SIG-M5 (cell line): ENCODE data around the gene TMCC1.
"Not testable (repeated sequence)": the region's sequence is repeated elsewhere in the genome, so short reads cannot be mapped to it uniquely, and the experiment has no call there.

Source experiments
- DNase-seq: peaks from one replicate; lab custom pipeline; 2025; lab: John Stamatoyannopoulos, UW

The TMCC1 gene

GRCh38 chr3:129893581-129894070 lies at the start of gene TMCC1:
Gene TMCC1, minus strand, starts transcription at chr3:129893711.
- DNase-seq = no peak

DNA sequence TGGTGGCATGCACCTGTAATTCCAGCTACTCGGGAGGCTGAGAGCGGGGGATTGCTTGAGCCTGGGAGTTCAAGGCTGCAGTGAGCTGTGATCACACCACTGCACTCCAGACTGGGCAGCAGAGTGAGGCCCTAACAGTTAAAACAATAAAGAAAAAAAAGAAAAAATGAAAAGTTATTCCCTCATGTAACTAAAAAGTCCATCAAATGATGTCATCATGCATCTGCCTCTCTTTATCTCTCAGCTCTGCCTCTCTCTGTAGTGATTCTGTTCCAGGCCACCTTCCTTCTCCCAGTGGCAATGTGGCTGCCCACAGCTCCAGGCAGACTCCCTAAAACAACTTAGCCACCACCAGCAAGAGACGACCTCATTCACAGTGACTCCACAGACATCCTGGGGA lies 49.5 kb upstream of the TMCC1 start:
- DNase-seq = no peak

DNA sequence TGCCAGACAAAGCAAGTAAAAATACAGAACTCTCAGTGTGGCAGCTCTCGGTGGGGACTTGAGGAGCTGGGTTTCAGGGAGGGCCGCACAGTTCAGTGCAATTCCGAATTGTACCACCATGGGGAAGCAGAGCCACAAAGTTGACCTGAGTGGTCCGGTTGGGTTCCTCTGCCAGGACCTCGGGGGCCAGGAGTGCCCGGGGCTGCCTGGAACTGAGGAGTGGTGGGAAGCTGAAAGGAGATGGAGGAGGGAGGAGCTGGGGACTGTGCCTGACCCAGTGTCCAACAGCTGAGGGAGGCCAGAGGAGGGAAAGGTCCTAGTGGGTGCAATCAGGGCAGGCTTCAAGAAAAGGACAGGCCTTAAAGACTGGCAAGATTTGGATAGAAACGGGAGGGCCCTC lies 48.8 kb upstream of the TMCC1 start:
- DNase-seq = no peak

DNA sequence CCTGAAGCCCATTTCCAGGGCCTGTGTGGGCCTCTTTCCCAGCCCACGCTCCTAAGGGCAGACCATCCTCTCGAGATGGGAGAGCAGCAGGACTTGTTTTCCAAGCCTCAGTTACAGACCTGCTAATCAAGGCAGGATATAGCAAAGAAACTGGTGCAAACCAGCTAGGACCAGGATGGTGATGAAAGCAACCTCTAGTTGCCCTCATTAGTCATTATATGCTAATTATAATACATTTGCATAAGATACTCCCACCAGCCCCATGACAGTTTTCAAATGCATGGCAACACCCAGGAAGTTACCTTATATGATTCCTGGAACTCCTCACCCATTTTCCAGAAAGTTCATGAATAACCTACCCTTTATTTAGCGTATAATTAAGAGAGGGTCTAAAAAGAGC lies 46.6 kb upstream of the TMCC1 start:
- DNase-seq = no peak

DNA sequence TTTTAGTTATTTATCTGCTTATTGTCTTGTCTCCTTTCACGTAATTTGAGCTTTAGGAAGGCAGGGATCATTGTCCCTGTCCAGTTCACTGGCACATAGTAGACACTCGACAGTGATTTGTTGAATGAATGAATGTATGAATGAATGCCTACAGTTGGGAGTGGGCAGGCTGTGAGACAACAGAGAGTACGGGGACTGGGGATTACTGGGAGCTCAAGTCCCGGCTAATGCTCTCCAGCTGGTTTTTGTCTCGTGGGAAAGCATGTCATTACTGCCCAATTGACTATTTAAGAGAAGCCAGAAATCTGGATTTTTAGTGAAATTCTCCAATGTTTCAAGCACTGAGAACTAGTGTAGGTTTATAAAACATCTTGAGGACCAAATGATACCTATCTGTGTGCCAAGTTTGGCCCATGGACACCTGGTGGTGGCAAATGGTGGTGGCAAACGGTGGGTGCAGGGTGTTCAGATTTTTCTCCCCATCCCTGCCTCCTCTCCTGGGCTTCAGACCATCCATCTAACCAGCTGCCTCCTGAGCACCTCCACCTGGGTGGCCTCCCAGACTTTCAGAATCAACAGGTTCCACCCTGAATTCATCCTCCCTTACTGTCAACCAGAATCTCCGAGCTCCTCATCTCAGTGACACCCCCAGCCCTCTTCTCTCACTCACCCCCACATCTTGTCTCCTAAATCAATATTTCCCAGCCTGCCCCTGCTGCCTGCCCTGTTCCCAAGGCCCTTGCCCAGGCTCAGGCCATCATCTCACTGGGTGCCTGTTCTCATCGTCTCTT lies 44.8 kb upstream of the TMCC1 start:
- no peak for DNase-seq

DNA sequence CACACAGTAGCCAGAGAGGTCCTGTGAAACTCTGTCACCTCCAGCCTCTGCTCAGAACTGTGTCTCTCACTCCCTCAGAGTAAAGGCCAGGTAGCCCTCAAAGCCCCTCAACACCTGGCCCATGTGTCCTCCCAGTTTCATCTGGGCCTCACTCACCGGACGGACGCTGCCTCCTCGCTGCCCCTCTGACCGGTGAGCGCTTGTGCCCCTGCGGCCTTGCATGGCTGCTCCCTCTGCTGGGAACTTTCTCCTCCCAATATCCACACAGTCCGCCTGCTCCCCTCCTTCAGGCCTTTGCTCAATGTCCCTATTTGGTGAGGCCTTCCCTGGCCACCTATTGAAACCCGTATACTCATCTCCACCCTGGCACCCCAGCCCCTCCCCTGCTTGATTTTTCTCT lies 44.2 kb upstream of the TMCC1 start:
- no peak for DNase-seq

DNA sequence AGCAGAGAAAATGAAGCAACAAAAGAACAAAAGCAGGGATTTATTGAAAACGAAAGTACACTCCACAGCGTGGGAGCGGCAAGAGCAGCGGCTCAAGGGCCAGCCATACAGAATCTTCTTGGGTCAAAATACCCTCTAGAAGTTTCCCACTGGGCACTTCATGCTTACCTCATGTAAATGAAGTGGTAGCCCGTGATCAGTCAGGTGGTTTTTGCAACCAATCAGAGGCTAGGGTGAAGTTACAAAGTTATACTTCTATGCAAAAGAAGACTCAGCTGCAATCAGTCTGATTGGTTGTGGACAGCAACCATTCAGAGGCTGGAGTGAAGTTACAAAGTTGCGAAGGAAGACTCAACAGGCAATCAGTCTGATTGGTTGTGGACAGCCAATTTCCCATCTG lies 43.2 kb upstream of the TMCC1 start:
- no peak for DNase-seq

GRCh38 chr3:129934234-129935123 lies 41.0 kb upstream of the TMCC1 start:
- no peak for DNase-seq

DNA sequence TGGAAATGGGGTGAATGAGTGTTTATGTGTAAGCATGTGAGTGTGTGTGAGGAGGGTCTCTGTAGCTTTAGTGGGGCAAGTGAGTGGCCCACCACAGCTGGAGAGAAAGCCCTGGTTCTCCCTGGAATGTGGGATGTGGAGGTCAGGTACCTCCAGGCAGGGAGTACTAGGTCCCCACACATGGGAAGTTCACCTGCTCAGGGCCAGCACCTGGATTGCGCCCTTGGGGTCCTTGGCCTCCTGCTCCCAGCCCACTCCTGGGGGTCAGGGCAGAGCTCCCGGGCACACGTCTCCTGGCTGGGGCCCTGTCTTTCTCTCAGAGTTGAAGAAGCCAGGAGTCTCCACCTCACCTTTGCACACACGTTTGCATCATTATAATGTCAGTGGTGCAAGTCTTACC lies 40.0 kb upstream of the TMCC1 start:
- DNase-seq = no peak

DNA sequence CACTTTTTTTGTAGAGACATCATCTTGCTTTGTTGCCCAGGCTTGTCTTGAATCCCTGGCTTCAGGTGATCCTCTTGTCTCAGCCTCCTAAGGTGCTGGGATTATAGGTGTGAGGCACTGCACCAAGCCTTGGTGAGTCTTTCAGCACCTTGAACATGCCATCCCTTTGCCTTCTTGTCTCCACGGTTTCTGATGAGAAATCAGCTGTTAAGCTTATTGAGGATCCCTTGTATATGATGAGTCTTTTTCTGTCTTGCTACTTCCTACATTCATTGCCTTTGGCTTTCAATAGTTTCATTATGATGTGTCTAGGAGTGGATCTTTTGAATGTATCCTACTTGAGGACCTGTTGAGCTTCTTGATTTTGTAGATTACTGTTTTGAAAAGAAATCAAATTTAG lies 35.9 kb upstream of the TMCC1 start:
- DNase-seq = no peak

DNA sequence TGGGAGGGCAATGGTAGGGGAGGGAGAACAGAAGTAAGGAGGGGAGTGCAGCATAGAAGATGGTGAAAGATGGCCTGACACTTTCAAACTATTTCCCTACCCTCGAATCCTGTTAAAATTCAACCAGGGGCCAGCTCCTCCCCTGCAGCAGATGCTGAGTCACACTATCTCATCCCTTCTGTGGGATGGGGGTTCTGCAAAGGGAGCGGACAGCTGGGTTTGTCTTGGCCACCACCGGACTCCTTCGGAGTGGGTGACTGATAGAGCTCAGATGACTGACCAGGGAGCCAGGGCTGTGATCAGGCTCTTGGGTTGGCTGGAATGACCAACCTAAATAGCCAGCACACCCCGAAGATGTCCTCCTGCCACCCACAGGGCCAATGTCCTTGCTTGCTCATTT lies 33.6 kb upstream of the TMCC1 start:
- no peak for DNase-seq

- no peak for DNase-seq
Measured at GRCh38 chr3:129919806-129920205, 26.3 kb upstream of the TMCC1 start.

DNA sequence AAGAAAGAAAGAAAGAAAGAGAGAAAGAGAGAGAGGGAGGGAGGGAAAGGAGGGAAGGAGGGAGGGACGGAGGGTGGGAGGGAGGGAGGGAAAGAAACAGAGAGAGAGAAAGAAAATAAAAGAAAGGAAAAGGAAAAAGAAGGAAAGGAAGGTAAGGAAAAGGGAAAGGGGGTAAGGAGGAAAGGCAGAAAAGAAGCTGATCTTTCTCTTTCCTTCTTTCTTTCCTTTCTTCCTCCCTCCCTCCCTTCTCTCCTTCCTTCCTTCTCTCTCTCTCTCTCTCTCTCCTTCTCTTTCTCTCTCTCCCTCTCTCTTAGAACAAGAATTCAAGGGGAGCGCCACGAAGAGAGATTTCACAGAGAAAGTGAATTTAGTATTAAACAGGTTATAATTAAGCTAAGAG lies 25.8 kb upstream of the TMCC1 start:
- no peak for DNase-seq

DNA sequence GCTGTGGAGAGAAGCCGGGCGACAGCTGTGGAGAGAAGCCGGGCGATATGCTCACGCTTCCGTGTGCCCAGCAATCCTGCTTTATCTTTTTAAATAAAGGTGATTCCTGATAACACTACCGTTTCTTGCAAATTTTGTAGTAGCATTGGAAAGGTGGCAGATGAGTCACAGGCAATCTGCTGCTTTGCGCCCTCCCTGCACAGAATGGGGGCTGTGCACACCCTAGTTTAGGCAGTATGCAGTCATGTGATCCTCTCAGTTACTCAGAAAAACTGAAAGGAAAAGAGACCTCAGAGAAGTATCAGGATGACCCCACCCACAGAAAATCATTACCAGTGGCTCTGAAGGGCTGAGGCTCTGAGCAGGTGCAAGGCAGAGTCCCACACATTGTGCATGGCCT lies 24.9 kb upstream of the TMCC1 start:
- no peak for DNase-seq

- DNase-seq = no peak
Measured at GRCh38 chr3:129917423-129918007, 24.0 kb upstream of the TMCC1 start.

DNA sequence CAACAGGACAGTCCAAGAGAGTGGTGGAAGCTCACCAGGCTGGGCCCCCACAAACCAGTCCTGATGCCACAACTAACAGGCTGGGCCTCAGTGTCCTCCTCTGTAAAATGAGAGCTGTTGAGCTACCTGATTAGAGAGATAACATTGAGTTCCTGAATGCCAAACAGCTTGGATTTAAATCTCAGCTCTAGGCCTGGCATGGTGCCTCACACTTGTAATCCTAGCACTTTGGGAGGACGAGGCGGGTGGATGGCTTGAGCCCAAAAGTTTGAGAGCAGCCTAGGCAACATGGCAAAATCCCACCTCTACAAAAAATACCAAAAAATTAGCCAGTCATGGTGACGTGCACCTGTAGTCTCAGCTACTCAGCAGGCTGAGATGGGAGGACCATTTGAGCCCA lies 20.1 kb upstream of the TMCC1 start:
- no peak for DNase-seq

GRCh38 chr3:129911261-129911861 lies 17.9 kb upstream of the TMCC1 start:
- peak; percentile 50 for DNase-seq

- DNase-seq = not testable (repeated sequence)
Measured at GRCh38 chr3:129909235-129909634, 15.7 kb upstream of the TMCC1 start.

DNA sequence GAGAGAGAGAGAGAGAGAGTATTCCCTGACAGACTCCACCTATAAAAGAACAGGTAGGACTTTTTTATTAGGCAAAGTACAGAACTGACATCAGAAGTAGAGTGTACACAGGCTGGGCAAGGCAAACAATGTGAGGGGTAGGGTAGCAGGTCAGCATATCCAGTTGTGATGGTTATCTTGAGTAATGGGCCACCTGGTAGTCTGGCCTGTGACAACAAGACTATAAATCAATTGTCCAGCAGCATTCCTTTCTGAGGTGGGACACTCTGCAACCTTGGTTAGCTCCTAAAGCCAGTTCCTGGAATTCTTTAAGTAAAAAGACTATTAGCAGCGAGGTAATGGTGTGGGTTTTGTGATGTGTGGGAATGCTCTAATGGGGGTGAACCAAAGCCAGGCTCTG lies 14.9 kb upstream of the TMCC1 start:
- DNase-seq = no peak

DNA sequence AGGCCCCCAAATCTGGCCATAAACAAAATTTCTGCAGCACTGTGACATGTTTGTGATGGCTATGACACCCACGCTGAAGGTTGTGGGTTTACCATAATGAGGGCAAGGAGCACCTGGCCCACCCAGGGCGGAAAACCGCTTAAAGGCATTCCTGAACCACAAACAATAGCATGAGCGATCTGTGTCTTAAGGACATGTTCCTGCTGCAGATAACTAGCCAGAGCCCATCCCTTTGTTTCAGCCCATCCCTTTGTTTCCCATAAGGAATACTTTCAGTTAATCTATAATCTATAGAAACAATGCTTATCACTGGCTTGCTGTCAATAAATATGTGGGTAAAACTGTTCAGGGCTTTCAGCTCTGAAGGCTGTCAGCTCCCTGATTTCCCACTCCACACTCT lies 7.8 kb upstream of the TMCC1 start:
- not testable (repeated sequence) for DNase-seq

DNA sequence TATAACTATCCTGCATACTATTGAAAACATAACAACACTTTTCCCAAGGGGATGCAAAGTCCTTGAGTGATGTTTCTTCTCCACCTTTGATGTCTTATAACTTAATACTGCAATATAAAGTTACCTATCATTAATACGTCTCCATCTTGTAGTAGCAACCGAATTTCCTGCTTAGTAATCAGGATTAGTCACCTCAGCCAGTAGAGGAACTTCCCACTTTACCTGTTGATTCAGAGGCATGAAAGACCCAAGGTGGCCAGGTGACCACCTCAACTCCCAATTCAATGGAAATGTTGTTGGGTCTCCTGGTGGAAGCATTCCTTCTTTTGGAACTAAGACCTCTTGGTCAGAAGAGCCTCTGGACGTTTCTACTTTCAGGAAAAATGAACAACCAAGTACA lies 3.5 kb upstream of the TMCC1 start:
- no peak for DNase-seq

DNA sequence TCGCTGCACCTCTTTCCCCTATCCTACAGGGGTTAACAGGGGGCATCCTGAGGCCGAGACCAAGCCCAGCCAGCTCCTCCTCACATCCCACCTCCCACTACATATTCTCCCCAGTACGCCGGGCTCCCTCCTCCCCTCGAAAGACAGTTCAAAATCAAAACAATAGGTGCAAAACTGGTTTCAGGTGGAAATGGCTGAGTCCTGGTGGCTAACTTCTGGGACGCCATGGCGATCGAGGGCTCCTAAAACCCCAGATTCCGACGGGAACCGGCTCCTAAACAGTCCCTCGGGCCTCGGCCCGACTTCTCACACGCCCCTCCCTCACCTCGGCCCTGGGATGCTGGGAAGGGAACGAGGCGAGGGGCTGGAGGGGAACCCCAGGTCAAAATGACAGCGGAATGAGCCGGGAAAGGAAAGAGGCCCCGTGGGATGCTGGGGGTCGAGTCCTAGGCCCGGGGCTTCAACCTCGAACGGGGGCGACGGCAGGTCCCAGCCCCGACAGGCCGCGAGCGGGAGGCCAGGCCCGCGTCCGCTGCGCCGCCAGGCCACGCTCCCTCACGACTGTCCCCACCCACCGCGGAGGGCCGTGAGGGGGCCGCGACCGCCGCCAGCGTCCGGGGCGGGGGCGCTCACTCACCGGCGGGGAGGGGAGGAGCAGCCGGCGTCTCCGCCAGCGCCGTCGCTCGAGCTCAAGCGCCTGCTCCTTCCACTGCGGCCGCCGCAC lies 492 bp downstream of the TMCC1 start:
- no peak for DNase-seq
